GM12891 (cell line): Measurements from ENCODE around the gene PITRM1.

Source experiments
- DNase-seq: peaks from one replicate; pipeline ENCODE4 v3.0.0; 2011; ENCODE audit warnings: low spot score; ENCODE audit not compliant: insufficient read length
- FAIRE-seq: peaks from 2 replicates; lab custom pipeline; 2011; peaks lifted over from hg19 to GRCh38; lab: Jason Lieb, UNC
- PAX5 ChIP-seq: IDR thresholded peaks from 2 replicates; pipeline ENCODE4 v1.6.1; 2011; ENCODE audit warnings: low read length, moderate library complexity, mild to moderate bottlenecking; ENCODE audit not compliant: insufficient read depth, severe bottlenecking
- POLR2A ChIP-seq: IDR thresholded peaks from 2 replicates; pipeline ENCODE4 v1.6.1; 2011; ENCODE audit warnings: low read depth, low read length, control low read depth
- POLR2AphosphoS5 ChIP-seq: IDR thresholded peaks from 2 replicates; pipeline ENCODE4 v1.6.1; 2011; ENCODE audit warnings: low read depth, low read length, control low read depth
- POU2F2 ChIP-seq: IDR thresholded peaks from 2 replicates; pipeline ENCODE4 v1.6.1; 2011; ENCODE audit warnings: low read depth, mild to moderate bottlenecking, control low read depth, low read length, moderate library complexity
- SPI1 ChIP-seq: IDR thresholded peaks from 2 replicates; pipeline ENCODE4 v1.6.1; 2011; ENCODE audit warnings: low read depth, low read length, control low read depth
- TAF1 ChIP-seq: IDR thresholded peaks from 2 replicates; pipeline ENCODE4 v1.6.1; 2011; ENCODE audit warnings: low read depth, low read length, control low read depth

PITRM1 gene

DNA sequence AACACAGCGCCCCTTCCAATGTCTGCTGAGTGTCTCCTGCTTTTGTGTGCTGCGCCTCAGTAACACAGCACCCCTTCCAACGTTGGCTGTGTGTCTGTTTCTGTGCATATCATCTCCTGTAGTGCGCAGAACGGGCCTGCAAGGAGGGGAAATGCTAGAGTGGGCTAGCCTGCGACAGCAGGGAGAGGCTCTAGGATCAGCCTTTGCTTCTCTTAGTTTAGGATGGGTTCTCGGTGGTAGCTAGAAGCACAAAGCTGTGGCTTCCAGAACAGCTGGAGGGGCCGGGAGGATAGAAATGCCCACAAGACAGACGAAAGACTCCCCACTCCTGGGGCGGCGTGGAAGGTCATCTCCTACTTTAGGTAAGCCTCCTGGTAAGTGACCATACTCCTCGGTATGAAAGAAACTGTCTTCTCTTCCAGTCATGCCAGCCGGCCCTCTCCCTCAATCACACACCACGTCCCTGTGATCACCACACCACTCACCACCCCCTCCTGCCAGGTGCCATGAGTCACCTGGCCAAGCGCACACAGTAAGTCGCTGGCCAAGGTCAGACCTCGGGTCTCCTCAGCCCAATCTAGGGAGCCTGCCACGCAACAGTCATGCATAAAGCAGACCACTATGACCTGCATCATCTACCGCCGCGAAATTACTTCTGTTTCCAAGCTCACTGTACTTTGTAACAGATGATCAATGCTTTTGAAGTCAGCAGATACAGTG, 4.8 kb downstream of the PITRM1 start:
- TF ChIP-seq POU2F2: no peak
- FAIRE-seq (no peak), DNase-seq (no peak)

DNA sequence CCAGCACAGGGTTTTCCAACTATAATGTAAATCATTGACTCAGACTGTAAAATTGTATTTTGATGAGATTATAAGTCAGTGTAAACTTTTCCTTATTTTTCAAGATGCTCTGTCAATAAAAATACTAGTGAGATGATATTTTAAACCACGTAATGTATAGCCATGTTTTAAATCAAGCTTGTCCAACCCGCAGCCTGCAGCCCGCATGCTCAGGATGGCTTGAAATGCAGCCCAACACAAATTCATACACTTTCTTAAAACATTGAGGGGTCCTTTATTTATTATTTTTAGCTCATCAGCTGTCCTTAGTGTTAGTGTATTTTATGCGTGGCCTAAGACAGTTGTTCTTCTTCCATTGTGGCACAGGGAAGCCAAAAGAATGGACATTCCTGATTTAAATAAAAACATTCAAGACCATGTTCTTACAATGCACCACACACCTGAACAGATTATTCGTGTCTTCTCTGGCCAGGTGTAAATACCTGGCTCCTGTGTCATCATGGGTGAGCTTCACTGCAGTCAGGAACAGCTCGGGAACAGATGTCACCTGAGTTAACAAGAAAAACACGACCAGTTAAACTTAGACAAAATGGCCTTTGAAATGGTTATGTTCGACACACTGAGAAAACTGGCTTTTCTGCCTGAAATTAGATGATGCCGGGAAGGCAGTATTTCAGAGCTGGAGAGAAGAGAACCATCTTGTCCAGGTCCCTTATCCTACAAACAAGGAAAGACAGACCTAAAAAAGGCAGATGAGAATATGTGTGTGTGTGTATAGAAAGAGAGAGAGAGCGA, 5.9 kb downstream of the PITRM1 start:
- FAIRE-seq (no peak), DNase-seq (no peak)
- no peak for TF ChIP-seq POLR2AphosphoS5
- TF ChIP-seq SPI1: no peak
- TF ChIP-seq POLR2A: no peak
- TF ChIP-seq PAX5: no peak
- TF ChIP-seq TAF1: no peak
- TF ChIP-seq POU2F2: no peak

DNA sequence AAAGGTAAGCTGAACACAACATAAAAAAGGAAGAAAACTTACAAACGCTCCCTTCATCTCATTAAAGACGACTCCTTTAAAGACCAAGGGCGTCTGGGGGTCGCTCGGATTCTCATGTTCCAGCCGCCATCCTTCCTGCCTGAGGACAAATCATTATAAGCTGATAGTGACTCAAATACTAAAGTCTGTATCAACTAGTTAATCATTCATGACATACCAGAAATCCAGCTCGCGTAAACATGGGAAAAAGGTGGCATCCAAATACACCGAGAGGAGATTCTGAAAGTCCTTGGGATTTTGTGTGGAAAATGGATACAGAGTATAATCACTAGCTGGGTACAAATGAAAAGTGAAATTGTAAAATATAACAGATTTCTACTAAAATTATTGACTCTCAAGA, 7.4 kb downstream of the PITRM1 start:
- TF ChIP-seq TAF1 (no peak), PAX5 (no peak), SPI1 (no peak)
- DNase-seq (no peak), FAIRE-seq (no peak)

DNA sequence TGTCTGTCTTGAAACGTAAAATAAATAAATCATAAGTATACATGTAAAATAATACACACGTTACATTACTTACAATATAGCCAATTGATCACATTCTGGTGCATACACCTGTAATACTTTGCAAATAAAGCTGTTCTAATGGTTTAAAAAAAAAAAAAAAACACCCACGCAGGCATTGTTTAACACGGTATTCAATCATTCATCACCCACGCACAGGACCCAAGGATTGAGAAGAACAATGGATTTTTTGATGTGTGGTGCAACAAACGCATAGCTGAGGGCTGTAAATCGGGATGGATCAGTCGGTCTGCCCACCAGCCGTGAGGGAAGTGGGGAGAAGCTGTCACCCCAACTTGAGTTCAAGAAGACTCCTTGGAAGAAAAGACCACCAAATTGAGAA, 8.7 kb downstream of the PITRM1 start:
- DNase-seq (no peak), FAIRE-seq (no peak)
- TF ChIP-seq TAF1 (no peak), POU2F2 (no peak), POLR2AphosphoS5 (no peak), PAX5 (no peak), POLR2A (no peak), SPI1 (no peak)

DNA sequence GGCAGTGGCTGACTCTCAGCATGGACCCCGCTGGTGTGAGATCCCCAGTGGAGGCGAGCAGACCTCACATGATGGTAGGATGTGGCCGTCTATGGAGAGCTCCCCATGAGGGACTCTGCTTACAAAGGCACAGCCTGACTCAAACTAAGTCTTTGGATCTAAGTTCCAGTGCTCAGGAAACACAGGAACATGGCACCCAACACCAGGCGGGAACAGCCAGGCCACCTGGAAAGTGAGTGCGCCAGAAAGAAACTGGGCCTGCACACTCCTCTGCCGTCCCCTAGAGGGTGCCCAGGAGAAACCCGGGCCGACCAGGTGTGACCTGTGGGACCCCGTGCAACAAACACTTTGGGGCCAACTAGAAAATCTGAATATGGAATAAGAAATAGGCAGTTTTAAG, 10.0 kb downstream of the PITRM1 start:
- no peak for FAIRE-seq
- no peak for DNase-seq

DNA sequence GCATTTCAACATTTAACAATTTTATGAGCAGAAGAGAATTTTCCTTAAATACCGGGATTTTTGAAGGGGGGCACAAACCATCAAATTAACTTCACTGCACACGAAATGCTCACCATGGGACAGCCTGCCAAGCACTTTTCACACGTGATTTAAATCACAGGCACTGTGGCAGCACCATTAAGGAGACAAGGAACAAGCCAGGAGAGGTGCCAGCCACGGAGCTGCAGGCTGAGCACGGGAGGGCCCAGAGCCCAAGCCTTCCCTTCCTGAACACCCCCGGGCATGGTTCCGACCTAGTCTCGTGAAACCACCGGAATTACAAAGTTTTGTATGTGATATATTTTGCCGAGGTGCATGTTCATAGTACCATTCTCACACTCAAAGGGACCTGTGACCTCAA, 13.4 kb downstream of the PITRM1 start:
- DNase-seq: no peak
- TF ChIP-seq SPI1: no peak
- no peak for TF ChIP-seq POU2F2
- no peak for TF ChIP-seq TAF1
- TF ChIP-seq POLR2A: no peak
- TF ChIP-seq POLR2AphosphoS5: no peak
- TF ChIP-seq PAX5: no peak
- FAIRE-seq: no peak

More for the DNA sequence above, 10.0 kb downstream of the PITRM1 start:
- TF ChIP-seq POLR2AphosphoS5: no peak
- TF ChIP-seq POU2F2: no peak
- no peak for TF ChIP-seq TAF1
- no peak for TF ChIP-seq PAX5
- no peak for TF ChIP-seq POLR2A

DNA sequence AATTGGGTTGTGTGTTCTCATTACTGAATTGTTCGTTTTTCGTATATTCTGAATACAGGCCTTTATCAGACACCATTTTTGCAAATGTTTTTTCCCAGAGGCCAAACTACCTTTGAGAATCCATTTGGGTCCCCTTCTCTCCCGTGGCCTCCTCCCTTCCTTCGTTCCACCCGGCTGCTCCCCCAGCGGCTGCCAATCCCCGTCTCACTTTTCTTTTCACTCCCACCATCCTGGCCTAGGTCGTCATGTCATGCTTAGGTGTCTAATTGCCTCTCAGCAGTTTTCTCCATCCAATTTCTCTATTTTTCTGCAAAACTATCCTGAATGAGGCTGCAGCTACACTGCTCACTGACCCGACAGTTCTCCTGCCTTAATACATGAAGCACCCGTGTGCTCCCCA, 17.9 kb downstream of the PITRM1 start:
- no peak for DNase-seq
- TF ChIP-seq PAX5: no peak
- no peak for TF ChIP-seq POU2F2
- TF ChIP-seq TAF1: no peak
- no peak for TF ChIP-seq POLR2A
- TF ChIP-seq SPI1: no peak
- no peak for TF ChIP-seq POLR2AphosphoS5
- no peak for FAIRE-seq

DNA sequence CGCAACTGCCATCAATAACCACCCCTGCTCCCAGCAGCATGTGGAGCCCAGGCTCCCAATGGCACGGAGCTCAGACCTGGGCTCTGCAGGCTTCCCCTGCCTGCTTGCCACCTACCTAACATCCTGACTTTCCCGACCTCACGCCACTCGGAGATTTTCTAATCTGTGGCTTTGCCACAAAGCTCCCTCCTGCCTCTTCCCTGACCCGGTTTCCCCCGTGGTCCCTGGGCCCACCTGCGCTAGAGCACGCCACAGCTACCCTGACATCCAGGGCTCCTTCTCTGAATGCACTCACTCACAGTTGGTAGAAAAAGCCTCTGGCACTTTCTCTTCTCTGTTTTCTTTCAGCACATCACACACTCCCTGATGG, 20.0 kb downstream of the PITRM1 start:
- DNase-seq (no peak), FAIRE-seq (no peak)

DNA sequence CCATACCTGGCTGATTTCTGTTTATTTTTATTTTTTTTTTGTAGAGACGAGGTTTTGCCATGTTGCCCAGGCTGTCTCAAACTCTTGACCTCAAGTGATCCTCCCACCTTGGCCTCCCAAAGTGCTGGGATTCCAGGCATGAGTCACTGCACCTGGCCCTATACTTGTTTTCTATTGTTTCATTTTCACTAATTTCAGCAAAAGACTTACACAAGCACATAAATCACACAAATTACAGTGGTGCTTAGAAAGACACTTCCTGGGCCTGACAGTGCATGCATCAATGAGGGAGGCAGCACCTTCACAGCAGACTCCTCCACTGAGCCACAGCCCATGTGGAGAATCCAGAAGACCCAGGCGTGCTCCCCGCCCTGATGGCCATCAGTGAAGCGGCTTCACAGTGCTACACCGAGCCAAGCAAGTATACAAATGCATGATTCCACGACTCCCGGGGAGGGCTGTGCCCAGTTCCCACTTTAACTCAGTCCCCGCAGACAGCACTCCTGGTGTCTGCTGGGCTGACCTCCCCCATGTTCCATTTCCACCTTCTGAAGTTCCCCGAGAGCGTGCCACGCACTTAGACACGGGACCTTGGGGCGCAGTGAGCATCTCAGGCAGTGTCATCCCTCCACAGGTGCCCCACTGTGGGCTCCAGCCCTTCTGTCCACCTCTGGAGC, 20.6 kb downstream of the PITRM1 start:
- FAIRE-seq (no peak), DNase-seq (no peak)
- no peak for TF ChIP-seq SPI1
- TF ChIP-seq POU2F2: no peak
- TF ChIP-seq PAX5: no peak
- TF ChIP-seq POLR2A: no peak
- no peak for TF ChIP-seq POLR2AphosphoS5
- TF ChIP-seq TAF1: no peak

More for the DNA sequence above, 20.0 kb downstream of the PITRM1 start:
- TF ChIP-seq POLR2AphosphoS5: no peak
- TF ChIP-seq TAF1: no peak
- TF ChIP-seq POLR2A: no peak
- TF ChIP-seq SPI1: no peak
- TF ChIP-seq POU2F2: no peak
- no peak for TF ChIP-seq PAX5
